Epithelial cell of alveolus of lung (primary cell): ENCODE measurements around the gene RSPO3. TPM values are rescaled to one million over a fixed set of nuclear protein-coding genes. Genes with fewer than 3 reads are reported as not detected.

Experiments used
- total RNA-seq: library from RNA; depleted of rRNA; stranded (reverse); fragments of >200 nt; gene quantifications from 2 replicates; pipeline ENCODE4 v1.2.1, GENCODE V29; 2015

The RSPO3 gene, protein sequence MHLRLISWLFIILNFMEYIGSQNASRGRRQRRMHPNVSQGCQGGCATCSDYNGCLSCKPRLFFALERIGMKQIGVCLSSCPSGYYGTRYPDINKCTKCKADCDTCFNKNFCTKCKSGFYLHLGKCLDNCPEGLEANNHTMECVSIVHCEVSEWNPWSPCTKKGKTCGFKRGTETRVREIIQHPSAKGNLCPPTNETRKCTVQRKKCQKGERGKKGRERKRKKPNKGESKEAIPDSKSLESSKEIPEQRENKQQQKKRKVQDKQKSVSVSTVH
- total RNA-seq = 0.26 and 3.8 TPM in 2 replicates

DNA sequence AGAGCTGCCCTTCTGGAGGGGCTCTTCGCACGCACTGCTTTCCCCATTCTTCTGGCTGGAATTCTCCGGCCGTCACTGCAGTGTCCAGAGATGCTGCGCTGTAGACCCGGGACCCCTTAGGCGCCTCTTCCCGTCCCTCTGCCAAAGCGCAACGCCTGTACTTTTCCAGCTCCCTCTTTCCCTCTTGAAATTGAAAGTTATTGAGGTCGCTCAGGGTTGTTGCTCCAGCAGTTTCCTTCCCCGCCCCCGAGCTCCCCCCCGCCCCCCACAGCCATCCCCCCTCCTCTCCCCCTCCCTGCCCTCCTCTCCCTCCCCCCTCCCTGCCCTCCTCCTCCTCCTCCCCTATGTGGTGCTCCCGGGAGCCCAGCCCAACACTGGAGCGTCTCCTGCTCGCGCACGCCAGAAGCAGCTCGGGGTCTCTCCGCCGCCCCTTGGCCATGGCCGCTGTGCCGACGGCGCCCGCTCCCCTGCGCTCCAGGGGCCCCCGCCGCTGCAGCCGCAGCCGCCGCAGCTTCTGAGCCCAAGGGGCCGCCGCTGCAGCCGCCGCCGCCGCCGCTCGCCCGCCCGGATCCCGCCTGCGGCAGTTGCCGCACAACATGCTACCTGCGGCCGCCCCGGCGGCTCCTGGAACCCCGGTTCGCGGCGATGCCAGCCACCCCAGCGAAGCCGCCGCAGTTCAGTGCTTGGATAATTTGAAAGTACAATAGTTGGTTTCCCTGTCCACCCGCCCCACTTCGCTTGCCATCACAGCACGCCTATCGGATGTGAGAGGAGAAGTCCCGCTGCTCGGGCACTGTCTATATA lies at the start of gene RSPO3:
RSPO3 (plus strand) TSS at position 374 of the 804 bp plus-strand sequence. CDS start 522 bp downstream, outside the sequence.

Other genes with a start within 250 kb of the RSPO3 start
- gene RNF146, start 148.2 kb downstream of the RSPO3 start, total RNA-seq = 19.8 and 27.7 TPM in 2 replicates
- gene ECHDC1, start 224.9 kb downstream of the RSPO3 start, total RNA-seq = 51.8 and 61.2 TPM in 2 replicates